ENCODE measurements around the gene SNTG2.

SNTG2 gene

DNA sequence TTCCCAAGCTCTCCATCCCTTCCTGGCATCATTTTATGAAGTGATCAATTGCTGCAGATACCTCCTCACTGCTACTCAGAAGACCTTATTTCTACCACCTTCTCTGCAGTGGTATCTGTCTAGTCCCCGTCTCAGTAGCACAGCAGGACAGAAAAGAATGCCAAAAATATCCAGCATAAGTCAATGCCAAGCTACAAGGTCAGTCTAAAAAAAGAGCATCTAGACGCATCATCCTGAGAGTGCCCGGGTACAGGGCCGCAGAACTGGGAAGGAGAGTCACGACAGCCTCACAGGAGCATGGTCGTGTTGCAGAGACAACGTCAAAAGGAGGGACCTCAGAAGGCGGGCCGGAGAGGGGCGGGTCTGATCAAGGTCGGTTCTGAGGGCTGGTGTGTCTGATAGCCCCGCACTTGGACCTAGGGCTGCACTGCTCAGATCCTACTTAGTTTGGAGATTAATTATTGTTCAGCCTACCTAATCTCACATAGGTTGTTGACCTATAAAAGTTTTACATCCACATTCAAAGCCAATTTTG, 24.3 kb upstream of the SNTG2 start:
- no peak for DNase-seq (ENCODE audit: low read depth in 4 of 4, low spot score in 1 of 4)

DNA sequence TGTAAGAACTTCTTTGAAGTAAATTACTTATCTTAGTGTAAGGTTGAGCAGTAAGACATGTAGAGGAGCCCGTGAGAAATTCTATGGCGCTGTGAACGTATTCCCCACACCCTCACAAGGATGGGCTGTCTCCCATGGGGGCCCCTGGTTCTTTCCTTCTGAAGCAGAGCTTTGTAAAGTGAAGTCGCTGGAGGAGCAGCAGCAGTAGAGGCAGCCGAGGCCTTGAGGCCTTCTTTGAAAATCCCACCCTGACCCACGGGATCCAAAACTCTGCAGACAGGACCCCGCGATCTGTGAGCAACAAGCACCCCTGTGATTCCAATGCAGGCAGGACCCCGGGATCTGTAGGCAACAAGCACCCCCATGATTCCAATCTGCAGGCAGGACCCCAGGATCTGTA, 23.8 kb upstream of the SNTG2 start:
- DNase-seq (ENCODE audit: low read depth in 4 of 4, low spot score in 1 of 4) = no peak

GRCh38 chr2:929011-929735, 21.5 kb upstream of the SNTG2 start:
- no peak for DNase-seq (ENCODE audit: low read depth in 4 of 4, low spot score in 1 of 4)

DNA sequence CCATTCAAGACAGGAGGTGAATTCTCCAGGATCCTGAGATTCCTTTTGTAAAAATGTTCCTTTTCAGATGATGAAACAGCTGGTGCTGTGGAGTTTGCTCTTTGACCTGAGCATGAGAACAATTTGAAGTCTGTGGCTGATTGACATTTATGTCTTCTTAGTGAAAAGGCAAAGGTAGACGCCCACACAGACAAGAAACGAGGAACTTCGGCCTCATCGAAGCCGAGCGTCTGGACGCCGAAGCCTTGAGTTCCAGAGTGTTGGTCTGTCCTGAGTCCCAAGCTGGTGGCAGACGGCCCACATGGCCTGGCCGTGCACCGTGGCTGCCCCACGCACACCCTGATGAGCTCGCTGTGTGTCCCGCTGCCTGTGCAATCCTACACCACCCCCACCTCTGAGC, 20.7 kb upstream of the SNTG2 start:
- no peak for DNase-seq (ENCODE audit: low read depth in 4 of 4, low spot score in 1 of 4)

- DNase-seq (ENCODE audit: low read depth in 4 of 4, low spot score in 1 of 4) = no peak
Measured at GRCh38 chr2:930935-931334, 19.7 kb upstream of the SNTG2 start.

DNA sequence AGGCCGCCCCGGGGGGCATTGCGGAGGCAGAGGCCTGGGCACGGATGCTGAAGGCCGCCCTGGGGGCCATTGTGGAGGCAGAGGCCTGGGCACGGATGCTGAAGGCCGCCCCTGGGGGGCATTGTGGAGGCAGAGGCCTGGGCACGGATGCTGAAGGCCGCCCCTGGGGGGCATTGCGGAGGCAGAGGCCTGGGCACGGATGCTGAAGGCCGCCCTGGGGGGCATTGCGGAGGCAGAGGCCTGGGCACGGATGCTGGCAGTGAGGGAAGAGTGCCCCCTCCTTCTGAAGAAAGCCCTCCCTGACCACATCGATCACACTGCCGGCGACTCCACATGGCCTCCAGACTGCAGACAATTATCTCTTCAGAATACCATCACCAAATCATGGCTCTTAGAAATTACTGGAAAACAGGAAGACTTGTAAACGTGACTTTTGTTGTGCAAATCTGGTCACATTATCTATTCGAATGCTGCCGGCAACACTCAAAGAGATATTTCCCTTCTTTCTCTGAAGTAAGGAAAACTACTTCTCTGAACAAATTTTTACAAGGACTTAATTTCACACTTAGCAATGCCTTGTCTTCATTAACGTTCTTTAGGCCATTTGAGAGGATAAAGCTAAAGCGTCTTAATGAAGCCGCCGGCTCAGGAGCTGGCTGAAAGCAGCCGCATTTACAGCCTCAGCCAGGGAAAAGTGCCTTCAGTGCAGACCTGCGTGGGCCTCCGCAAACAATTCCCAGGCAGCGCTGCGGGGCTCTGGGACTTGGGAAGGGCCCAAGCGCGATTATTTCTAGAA, 18.1 kb upstream of the SNTG2 start:
- no peak for DNase-seq (ENCODE audit: low read depth in 4 of 4, low spot score in 1 of 4)

GRCh38 chr2:933734-934295, 16.8 kb upstream of the SNTG2 start:
- DNase-seq (ENCODE audit: low read depth in 4 of 4, low spot score in 1 of 4) = no peak

- no peak for DNase-seq (ENCODE audit: low read depth in 4 of 4, low spot score in 1 of 4)
Measured at GRCh38 chr2:937530-937929, 13.1 kb upstream of the SNTG2 start.

- DNase-seq (ENCODE audit: low read depth in 4 of 4, low spot score in 1 of 4) = no peak
Measured at GRCh38 chr2:938181-939005, 12.3 kb upstream of the SNTG2 start.

- no peak for DNase-seq (ENCODE audit: low read depth in 4 of 4, low spot score in 1 of 4)
Measured at GRCh38 chr2:939936-940601, 10.6 kb upstream of the SNTG2 start.

DNA sequence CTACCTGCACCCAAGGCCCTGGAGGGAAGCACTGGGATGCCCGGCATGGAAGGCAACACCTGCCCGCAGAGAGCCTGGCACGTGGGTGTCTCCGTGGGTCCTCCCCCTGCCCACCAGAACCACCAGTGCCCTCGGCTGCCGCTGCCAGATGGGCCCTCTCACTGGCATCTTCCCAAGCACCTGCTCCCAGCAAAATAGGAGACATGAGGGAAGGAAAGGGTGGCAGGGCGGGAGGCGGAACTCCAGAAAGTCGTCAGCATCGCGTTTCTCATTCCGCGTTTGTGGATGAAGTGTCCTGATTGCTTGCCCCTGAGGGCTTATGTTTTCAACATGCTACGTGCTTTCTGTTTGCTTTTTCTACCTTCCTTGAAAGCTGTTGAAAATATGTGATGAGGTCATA, 8.8 kb upstream of the SNTG2 start:
- no peak for DNase-seq (ENCODE audit: low read depth in 4 of 4, low spot score in 1 of 4)

GRCh38 chr2:942775-943460, 7.7 kb upstream of the SNTG2 start:
- no peak for DNase-seq (ENCODE audit: low read depth in 4 of 4, low spot score in 1 of 4)

DNA sequence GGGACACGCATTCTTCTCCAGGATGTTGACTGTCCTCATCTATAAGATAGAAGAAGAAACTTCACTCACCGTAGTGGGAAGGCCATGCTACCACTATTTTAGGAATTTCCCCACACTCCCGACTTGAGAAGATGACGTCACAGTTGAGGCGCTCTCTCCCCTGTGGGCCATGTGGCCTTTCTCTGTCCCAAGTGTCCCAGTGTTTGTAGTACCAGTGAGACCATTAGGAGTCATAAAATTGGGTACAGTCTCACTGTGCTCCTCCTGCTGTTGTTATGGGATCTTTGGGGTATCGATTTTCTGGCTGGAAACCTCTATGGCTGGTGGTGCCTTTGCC, 7.2 kb upstream of the SNTG2 start:
- DNase-seq (ENCODE audit: low read depth in 4 of 4, low spot score in 1 of 4) = no peak

DNA sequence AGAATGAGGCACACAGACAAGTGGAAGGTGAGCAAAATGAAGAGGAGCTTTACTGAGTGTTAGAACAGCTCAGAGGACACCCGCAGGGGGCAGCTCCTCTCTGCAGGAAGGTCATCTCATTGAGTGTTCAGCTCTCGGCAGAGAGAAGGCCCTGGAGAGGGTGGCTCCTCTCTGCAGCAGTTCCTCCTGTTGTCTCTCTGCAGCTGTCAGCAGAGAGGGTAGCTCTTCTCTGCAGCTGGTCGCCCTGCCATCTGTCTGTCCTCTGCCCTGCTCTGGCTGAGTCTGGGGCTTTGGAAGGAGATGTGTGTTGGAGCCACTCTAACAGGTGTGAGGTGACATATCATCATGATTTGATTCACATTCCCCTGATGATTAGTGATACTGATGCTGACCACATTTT, 6.8 kb upstream of the SNTG2 start:
- no peak for DNase-seq (ENCODE audit: low read depth in 4 of 4, low spot score in 1 of 4)

- no peak for DNase-seq (ENCODE audit: low read depth in 4 of 4, low spot score in 1 of 4)
Measured at GRCh38 chr2:944693-945092, 6.0 kb upstream of the SNTG2 start.

DNA sequence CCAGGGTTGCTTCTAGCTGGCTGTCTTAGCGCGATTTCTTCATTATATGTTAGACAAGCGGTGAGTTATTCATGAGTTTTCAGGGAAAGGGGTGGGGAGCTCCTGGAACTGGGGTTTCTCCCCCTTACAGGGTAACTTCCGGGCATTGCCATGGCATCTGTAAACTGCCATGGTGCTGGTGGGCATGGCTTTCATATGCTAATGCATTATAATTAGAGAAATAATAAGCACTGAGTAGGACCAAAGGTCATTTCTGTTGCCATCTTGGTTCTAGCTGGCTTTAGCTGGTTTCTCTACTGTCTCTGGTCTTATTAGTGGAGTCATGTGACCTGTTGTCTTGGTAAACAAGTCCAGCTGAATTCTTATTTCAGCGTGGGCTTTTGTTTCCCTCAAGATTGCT, 5.5 kb upstream of the SNTG2 start:
- no peak for DNase-seq (ENCODE audit: low read depth in 4 of 4, low spot score in 1 of 4)

GRCh38 chr2:946073-946948, 4.3 kb upstream of the SNTG2 start:
- DNase-seq (ENCODE audit: low read depth in 4 of 4, low spot score in 1 of 4) = no peak

- DNase-seq (ENCODE audit: low read depth in 4 of 4, low spot score in 1 of 4) = no peak
Measured at GRCh38 chr2:949384-950079, 1.1 kb upstream of the SNTG2 start.

All from stimulated activated CD4-positive, alpha-beta T cell treated with anti-CD3 and anti-CD28 coated beads, Interleukin-1b, Interleukin-23, amount 100 ng/mL, for 24 hours (primary cell).